Panc1 (cell line): ENCODE results near the gene REXO4. TPM values are rescaled to one million over a fixed set of nuclear protein-coding genes. Genes with fewer than 3 reads are reported as not detected.

Source experiments
- ATAC-seq: fragments of 200-7000 bp; cut with Tn5 transposase; 2 replicates; pipeline ENCODE4 v1.9.1; 2020; ENCODE audit warnings: mild to moderate bottlenecking, moderate library complexity
- BruUV-seq: library from RNA; stranded (reverse); fragments of 400-500 nt; replicated peaks from 2 replicates; lab custom pipeline; 2021; lab: Mats Ljungman, UMichigan
- CTCF ChIA-PET: fragments of 300-600 bp; sonication (Branson Sonifier 250); formaldehyde crosslinking; loops from one replicate; lab custom pipeline; 2022; ENCODE audit warnings: antibody characterized with exemption; lab: Charles Lee
- POLR2A ChIA-PET: fragments of 300-600 bp; sonication (Branson Sonifier 250); formaldehyde crosslinking; loops from one replicate; lab custom pipeline; 2022; ENCODE audit warnings: antibody characterized with exemption; lab: Charles Lee
- DNase-seq: peaks from one replicate; pipeline ENCODE4 v3.0.0-alpha.2; 2010; ENCODE audit warnings: low read depth, low spot score
- H3K27ac ChIP-seq: 2 replicates; pipeline ENCODE4 v1.5.1; 2011; ENCODE audit warnings: mild to moderate bottlenecking, low read length, inconsistent platforms
- H3K27me3 ChIP-seq: fragments of 200-500 bp; sonication (Bioruptor generic); 2 replicates; pipeline ENCODE4 v1.6.0; 2014; ENCODE audit warnings: low read length, inconsistent platforms; ENCODE audit not compliant: control insufficient read depth, insufficient read depth
- H3K36me3 ChIP-seq: fragments of 200-500 bp; sonication (Bioruptor generic); 2 replicates; pipeline ENCODE4 v1.5.1; 2014; ENCODE audit warnings: inconsistent platforms, mild to moderate bottlenecking, low read length, moderate library complexity; ENCODE audit not compliant: control insufficient read depth, insufficient read depth
- H3K4me1 ChIP-seq: 2 replicates; pipeline ENCODE4 v1.5.1; 2011; ENCODE audit warnings: inconsistent platforms, mild to moderate bottlenecking, low read length, moderate library complexity; ENCODE audit not compliant: control insufficient read depth, insufficient read depth
- H3K4me3 ChIP-seq, 2 experiments: 2 replicates each; pipeline ENCODE4 v1.5.1; 2011 to 2012; ENCODE audit warnings: low read depth in 2 of 2, low read length in 2 of 2, mild to moderate bottlenecking in 2 of 2, inconsistent platforms in 1 of 2, moderate library complexity in 1 of 2
- H3K9me3 ChIP-seq: fragments of 200-500 bp; sonication (Bioruptor generic); 2 replicates; pipeline ENCODE4 v1.5.1; 2014; ENCODE audit warnings: low read depth, mild to moderate bottlenecking, inconsistent platforms, low read length, moderate library complexity; ENCODE audit not compliant: control insufficient read depth, insufficient read depth
- POLR2AphosphoS5 ChIP-seq: IDR thresholded peaks from 2 replicates; pipeline ENCODE4 v1.6.1; 2012; ENCODE audit warnings: mild to moderate bottlenecking, low read depth, low read length, moderate library complexity
- REST ChIP-seq, 2 experiments: IDR thresholded peaks; 2 replicates each; pipeline ENCODE4 v1.6.1; 2011 to 2012; ENCODE audit warnings: low read depth in 2 of 2, control low read depth in 1 of 2, low read length in 1 of 2, mild to moderate bottlenecking in 1 of 2, moderate library complexity in 1 of 2; ENCODE audit not compliant: insufficient read depth in 1 of 2
- SIN3A ChIP-seq: IDR thresholded peaks from 2 replicates; pipeline ENCODE4 v1.6.1; 2012; ENCODE audit warnings: low read depth, mild to moderate bottlenecking, low read length, moderate library complexity, borderline replicate concordance; ENCODE audit not compliant: insufficient read depth
- TCF7L2 ChIP-seq: IDR thresholded peaks from 2 replicates; pipeline ENCODE4 v1.6.1; 2011; ENCODE audit warnings: mild to moderate bottlenecking, low read depth, low read length, inconsistent platforms
- in situ Hi-C: cut with HindIII; loops from 2 replicates; pipeline ENCODE4 v1.10.0; 2016; ENCODE audit warnings: low sequenced_read_pairs, low pct_unique_long_range_greater_than_20kb
- intact Hi-C: fragments of 100-400 bp; cut with micrococcal nuclease; formaldehyde crosslinking; loops from one replicate; pipeline ENCODE4 v1.10.0; 2022; ENCODE audit not compliant: unreplicated experiment
- total RNA-seq: library from RNA; stranded (reverse); gene quantifications from one replicate; pipeline ENCODE4 v1.2.1, GENCODE V29; 2021; ENCODE audit not compliant: unreplicated experiment
- TF ChIP-seq, protein P1 (sequence below): fragments of 450-650 bp; IDR thresholded peaks from 2 replicates; pipeline ENCODE4 v1.5.1; 2017; ENCODE audit warnings: mild to moderate bottlenecking

REXO4 gene
- total RNA-seq, 1 experiment from 2014 or later = 19.9 TPM

DNA sequence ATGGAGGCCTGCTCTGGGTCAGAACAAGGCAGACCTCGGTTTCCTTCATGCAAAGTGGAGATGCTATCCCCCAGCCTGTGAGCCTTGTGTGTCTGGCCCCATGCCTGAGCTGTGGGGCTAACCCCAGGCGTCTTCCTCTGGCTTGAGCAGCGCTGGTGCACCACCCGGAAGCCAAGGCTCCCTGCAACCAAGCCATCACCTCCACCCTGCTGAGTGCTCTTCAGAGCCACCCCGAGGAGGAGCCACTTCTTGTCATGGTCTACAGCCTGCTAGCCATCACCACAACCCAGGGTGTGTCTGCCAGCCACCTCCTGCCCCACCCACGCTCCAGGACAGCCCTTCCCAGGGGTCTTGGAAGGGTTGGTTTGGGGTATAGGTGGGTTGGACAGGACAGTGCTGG, 16.2 kb downstream of the REXO4 start:
- no peaks in the 10 kb centered on the region for H3K4me1 ChIP-seq
- DNase-seq (no peak), ATAC-seq (no peak)
- CTCF ChIA-PET = interaction anchor here (0.7 kb wide), 1 partner anchor 160 kb away, joined by 8 read pairs; no protein-coding TSS in a partner anchor
- POLR2A ChIA-PET = no interaction called here
- intact Hi-C loops (no loop called here), in situ Hi-C loops (no loop called here)
- TF ChIP-seq, protein P1, sequence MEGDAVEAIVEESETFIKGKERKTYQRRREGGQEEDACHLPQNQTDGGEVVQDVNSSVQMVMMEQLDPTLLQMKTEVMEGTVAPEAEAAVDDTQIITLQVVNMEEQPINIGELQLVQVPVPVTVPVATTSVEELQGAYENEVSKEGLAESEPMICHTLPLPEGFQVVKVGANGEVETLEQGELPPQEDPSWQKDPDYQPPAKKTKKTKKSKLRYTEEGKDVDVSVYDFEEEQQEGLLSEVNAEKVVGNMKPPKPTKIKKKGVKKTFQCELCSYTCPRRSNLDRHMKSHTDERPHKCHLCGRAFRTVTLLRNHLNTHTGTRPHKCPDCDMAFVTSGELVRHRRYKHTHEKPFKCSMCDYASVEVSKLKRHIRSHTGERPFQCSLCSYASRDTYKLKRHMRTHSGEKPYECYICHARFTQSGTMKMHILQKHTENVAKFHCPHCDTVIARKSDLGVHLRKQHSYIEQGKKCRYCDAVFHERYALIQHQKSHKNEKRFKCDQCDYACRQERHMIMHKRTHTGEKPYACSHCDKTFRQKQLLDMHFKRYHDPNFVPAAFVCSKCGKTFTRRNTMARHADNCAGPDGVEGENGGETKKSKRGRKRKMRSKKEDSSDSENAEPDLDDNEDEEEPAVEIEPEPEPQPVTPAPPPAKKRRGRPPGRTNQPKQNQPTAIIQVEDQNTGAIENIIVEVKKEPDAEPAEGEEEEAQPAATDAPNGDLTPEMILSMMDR = no peak
- BruUV-seq = no TSS peak
- no peaks in the 10 kb centered on the region for H3K36me3 ChIP-seq
- H3K27ac ChIP-seq = no peak overlapping the region
- no peaks in the 10 kb centered on the region for H3K27me3 ChIP-seq
- H3K4me3 ChIP-seq = no peak overlapping the region
- no peaks in the 10 kb centered on the region for H3K9me3 ChIP-seq

DNA sequence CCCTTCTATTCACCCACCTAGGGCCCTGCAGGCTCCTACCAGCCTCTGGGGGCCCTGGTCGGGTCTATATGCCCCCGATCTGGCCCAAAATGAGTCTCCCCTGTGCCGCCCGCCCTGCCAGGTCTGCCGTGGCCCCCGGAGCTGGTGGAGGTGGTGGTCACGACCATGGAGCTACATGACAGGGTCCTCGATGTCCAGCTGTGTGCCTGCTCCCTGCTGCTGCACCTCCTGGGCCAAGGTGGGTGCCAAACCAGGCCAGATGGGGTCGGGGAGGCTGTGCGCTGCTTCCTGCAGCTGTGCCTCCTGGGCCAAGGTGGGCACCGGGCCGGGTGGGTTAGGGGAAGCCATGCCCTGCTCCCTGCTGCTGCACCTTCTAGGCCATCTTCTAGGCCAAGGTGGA, 17.5 kb downstream of the REXO4 start:
- no peaks in the 10 kb centered on the region for H3K27me3 ChIP-seq
- no peak overlapping the region for H3K27ac ChIP-seq
- H3K9me3 ChIP-seq = no peaks in the 10 kb centered on the region
- no peak for DNase-seq
- intact Hi-C loops (no loop called here), in situ Hi-C loops (no loop called here)
- no TSS peak for BruUV-seq
- no peak overlapping the region for H3K4me3 ChIP-seq
- POLR2A ChIA-PET = no interaction called here
- H3K36me3 ChIP-seq = no peaks in the 10 kb centered on the region
- ATAC-seq = no peak
- CTCF ChIA-PET = no interaction called here
- TF ChIP-seq TCF7L2 = no peak
- TF ChIP-seq, protein P1 = no peak
- TF ChIP-seq REST (IDR thresholded peaks at IDR 0.05; ENCODE audit: insufficient read depth in 1 of 2, low read depth in 2 of 2, low read length in 1 of 2) = no peak
- no peak for TF ChIP-seq SIN3A
- no peak for TF ChIP-seq POLR2AphosphoS5
- H3K4me1 ChIP-seq = no peaks in the 10 kb centered on the region
